ENCODE data around the gene RXFP1.
A peak's percentile ranks its signal among the peaks of the same experiment; 100 is the strongest.
"Not testable (repeated sequence)": the region's sequence is repeated elsewhere in the genome, so short reads cannot be mapped to it uniquely, and the experiment has no call there.

The RXFP1 gene

DNA sequence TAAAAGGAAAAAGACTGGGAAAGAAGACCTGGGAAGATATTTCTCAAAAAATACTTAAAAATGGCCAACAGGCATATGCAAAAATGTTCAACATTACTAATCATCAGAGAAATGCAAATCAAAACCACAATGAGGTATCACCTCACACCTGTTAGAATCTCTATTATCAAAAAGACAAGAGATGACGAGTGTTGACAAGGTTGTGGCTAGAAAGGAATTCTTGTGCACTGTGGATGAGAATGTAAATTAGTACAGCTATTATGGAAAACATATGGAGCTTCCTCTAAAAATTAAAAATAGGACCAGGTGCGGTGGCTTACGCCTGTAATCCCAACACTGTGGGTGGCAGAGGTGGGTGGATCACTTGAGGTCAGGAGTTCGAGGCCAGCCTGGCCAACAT lies 100.0 kb downstream of the RXFP1 start:
- DNase-seq: no peak

DNA sequence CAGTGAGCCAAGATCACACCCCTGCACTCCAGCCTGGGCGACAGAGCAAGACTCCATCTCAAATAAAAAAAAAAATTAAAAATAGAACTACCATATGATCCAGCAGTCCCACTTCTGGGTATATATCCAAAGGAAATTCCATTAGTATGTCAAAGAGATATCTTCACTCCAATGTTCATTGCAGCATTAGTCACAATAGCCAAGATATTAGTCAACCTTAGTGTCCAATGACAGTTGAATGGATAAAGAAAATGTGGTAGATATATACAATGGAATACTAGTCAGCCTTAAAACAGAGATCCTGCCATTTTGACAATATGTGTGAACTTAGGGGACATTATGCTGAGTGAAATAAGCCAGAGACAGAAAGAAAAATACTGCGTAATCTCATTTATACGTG lies 100.6 kb downstream of the RXFP1 start:
- no peak for DNase-seq

DNA sequence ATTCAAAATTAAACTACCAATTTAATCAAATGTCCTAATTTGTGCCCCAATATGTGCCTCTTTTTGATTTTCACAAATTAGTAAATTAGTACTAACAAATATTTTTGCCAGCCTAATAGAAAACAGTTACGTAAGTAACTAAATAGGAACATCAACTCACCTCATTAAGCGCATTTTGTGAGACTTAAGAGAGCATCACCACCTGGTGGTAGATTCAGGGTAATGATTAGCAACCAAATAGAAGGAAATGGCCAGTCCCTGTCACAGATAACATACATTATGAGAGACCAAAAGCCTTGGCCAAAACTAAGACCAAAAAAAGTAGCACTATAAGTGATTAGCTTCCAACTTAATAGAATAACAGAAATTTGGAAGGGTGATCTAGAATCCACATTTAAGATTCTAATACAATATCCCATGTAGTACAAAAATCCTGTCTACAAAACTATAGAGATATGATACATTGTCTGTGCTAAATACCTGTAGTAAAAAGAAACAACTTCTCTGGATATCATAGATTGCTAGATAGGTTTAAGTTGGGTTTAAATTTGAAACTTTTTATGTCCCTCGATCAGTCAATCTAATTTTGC lies 103.3 kb downstream of the RXFP1 start:
- DNase-seq: no peak

DNA sequence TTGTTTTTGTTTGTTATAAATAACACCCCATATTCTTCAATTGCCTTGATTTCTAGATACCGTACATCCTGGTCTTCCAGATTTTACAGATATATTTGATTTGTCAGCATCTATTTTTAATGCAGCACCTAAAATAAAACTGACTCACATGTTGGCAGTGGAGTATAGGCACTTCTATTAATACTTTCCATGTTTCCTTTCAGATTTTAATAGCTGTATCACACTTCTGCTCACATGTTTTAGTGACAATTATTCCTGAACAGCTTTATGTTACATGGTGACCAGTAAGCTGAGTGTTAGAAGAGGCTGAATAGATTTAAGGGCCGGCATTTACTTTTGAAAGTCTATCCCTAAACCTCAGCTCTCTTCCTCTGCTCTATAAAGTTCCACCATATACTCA lies 103.9 kb downstream of the RXFP1 start:
- no peak for DNase-seq

DNA sequence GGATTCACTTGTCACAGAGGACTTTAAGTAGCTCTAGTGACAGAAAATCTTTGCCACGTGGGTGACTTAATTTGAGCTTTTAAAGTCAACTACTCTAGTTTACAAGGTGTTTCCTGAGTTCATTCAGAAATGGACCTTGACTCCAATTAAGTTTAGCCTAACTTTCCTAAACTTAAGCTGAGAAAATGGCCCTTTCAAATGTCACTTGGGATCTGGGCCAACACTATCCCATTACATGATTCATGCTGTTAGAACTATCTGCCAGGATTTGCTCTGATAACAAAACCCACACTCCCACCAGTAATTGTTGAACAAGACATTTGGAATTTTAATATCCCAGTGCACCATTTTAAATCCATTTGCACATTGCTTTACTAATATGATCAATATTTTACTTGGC lies 109.2 kb downstream of the RXFP1 start:
- no peak for DNase-seq

DNA sequence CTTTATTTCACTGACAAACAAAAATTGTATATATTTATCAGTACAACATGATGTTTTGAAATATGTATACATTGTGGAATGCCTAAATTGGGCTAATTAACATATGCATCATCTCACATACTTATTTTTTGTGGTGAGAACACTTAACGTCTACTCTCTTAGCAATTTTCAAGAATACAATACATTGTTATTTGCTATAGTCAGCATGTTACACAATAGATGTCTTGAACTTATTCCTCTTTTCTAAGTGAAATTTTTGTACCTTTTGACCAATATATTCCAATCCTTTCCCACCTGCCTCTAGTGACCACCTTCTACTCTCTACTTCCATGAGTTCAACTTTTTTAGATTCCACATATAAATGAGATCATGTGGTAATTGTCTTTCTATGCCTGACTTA lies 114.9 kb downstream of the RXFP1 start:
- DNase-seq: no peak

DNA sequence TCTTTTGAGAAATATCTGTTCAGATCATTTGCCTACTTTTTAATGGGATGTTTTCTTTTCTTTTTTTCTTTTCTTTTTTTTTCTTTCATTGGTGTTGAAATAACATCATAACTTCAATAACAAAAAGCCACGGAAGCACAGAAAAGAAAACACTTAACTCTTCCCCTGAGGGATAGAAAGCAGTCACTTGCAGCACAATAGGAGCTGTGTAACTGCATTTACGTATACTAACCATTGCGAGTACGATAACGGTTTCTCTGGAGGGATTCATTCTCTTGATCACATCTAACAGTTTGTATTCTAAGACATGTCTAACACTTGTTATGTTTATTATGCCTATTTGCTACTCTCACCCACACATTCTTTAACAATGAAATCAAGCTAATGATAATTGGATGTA lies 122.7 kb downstream of the RXFP1 start:
- no peak for DNase-seq

DNA sequence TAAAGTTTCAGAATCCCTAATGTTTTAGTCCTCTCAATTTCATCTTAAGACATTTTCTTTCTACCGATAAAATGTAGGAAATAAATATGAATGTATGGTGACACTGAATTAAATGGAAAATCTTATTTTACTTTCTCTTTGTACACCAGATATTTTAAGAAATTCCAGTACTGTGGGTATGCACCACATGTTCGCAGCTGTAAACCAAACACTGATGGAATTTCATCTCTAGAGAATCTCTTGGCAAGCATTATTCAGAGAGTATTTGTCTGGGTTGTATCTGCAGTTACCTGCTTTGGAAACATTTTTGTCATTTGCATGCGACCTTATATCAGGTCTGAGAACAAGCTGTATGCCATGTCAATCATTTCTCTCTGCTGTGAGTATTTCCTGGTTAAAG lies 123.1 kb downstream of the RXFP1 start:
- no peak for DNase-seq

DNA sequence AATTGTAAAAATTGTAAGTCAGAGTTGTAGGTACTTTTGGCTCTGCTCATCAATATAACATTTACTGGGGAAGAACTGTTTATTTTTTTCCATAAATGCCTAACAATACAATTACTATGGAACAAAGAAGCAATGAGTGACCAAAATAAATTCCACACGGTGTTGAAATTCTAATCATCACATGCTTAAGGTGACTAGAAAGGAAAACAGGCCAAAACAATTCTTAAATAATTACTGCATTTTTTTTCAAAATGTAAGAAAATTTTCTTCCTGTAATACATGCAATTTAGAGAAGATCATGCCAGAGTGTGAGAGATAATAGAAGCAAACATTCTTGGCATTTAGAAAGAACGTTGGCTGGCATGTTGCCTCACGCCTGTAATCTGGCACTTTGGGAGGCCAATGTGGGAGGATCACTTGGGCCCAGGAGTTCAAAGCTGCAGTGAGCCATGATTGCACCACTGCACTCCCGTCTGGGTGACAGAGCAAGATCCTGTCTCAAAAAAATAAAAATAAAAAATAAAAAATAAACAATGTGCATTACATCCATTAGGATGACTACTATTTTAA lies 127.5 kb downstream of the RXFP1 start:
- no peak for DNase-seq

DNA sequence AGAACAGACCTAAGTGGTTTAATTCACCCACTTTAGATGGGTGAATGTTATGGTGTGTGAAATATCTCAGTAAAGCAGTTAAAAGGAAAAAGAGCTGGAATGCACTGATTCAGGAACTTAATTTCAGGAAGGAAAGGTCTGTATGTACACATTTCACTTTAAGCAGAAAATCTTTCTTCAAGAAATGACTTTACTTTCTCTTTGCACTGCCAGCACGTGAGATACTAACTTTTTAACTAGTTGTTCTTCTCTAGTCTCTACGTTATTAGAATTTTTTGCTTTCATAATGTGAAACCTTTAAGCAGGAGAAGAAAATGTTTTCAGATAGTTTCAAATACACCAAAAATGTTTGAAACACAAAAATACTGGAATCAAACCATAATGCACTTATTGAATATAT lies 131.2 kb downstream of the RXFP1 start:
- DNase-seq: no peak

DNA sequence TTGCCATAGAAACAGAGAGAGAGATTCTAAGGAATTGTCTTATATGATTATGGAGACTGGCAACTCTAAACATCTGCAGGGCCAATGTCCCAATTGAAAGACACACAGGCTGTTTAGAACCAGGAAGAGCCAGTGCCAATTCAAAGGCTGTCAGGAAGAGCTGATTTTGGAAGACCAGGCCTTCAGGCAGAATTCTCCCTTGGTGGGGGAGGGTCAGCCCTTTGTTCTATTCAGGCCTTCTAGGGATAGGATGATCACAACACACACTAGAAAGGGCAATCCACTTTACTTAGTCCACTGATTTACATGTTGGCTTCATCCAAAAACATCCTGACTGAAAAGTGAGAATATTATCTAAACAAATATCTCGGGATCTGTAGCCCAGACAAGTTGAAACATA lies 134.8 kb downstream of the RXFP1 start:
- no peak for DNase-seq

DNA sequence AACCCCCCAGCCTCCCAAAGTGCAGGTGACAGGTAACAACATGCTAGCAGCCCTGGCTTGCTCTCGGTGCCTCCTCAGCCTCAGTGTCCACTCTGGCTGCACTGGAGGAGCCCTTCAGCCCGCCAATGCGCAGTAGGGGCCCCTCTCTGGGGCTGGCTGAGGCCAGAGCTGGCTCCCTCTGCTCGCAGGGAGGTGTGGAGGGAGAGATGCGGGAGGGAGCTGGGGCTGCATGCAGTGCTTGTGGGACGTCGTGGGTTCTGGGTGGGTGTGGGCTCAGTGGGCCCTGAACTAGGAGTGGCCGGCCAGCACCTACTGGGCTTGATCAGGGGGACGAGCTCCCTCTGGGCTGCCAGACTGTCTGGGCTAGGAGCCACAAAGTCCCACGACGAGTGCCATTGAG lies 135.6 kb downstream of the RXFP1 start:
- DNase-seq: no peak

DNA sequence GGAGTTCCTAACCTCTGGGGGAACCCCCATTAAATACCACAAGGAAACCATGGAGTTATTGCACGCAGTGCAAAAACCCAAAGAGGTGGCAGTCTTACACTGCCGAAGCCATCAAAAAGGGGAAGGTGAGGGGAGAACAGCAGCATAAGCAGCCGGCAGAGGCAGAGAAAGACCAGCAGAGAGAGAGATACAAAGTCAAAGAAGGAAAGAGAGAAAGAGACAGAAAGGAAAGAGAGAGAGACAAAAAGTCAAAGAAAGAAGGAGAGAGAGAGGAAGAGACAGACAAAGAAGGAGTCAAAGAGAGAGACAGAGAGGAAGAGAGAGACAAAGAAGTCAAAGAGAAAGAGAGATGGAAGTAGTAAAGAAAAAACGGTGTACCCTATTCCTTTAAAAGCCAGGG lies 141.6 kb downstream of the RXFP1 start:
- DNase-seq: not testable (repeated sequence)

DNA sequence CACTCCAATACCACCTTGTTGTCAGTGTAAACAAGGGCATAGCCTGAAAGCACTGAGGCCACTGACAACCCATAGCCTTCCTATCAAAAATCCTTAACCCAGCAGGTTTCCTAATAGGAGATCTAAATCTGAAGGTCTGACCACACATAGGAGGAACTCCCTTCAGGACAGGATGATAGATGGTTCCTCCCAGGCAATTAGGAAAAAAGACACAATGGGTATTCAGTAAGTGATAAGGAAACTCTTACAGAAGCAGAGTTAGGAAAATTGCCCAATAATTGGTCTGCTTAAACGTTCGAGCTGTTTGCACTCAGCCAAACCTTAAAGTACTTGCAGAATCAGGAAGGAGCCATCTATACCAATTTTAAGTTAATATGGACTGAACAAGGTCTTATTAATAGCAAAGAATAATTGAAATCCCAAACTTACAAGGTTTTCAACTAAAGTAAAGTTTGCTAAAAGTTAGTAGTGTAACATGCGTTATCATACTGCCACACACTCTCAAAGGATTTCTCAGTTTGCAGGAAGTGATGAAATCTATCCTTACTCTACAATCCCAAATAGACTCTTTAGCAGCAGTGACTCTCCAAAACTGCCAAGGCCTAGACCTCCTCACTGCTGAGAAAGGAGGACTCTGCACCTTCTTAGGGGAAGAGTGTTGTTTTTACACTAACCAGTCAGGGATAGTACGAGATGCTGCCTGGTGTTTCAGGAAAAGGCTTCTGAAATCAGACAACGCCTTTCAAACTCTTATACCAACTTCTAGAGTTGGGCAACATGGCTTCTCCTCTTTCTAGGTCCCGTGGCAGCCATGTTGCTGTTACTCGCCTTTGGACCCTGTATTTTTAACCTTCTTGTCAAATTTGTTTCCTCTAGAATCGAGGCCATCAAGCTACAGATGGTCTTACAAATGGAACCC lies 142.3 kb downstream of the RXFP1 start:
- not testable (repeated sequence) for DNase-seq

DNA sequence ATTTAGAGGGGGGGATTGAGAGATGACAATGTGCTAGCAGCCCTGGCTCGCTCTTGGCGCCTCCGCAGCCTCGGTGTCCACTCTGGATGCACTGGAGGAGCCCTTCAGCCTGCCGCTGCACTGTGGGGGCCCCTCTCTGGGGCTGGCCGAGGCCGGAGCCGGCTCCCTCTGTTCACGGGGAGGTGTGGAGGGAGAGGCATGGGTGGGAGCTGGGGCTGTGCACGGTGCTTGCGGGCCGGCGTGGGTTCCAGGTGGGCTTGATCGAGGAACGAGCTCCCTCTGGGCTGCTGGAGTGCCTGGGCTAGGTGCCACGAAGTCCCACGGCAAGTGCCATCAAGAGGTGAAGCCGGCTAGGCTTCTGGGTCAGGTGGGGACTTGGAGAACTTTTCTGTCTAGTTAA lies 143.1 kb downstream of the RXFP1 start:
- DNase-seq: no peak

DNA sequence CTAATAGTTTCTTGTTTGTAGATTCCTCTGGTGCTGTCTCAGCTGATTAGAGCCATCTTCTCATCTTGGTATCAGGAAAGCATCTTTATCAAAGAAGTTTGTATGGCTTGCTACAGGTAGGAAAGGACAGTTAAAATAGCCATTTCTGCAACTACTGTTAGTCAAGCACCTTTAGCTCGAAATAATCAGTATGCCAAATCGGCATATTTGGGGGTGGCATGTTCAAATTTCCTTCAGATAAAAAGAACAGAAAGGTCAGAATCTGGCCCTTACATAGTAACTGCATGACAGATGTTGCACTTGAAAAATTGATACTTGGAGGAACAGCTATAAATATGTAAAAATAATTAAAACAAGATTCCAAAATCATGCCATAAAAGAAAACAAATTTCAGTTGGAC lies 145.2 kb downstream of the RXFP1 start:
- DNase-seq: no peak

DNA sequence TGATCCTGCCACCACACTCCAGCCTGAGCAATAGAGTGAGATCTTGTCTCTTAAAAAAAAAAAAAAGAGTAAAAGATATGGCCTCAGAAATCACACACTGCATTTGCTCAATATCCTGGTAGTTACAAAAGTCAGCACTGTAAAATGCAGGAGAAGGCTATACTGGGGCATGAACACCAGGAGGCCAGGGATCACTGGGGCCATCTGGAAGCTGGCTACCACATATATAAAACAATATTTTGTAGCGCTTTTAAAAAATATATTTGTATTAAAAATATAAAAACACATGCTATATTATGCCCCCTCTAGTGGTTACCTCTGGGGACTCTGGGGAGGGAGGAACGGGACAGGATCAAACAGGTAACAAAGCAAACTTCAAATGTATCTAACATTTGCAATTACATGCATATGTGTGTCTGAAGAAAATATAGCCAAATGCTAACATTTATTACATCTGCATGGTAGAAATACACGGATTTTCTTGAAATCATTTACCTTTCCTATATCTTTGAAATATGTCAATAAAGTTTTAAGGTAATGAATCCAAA lies 146.0 kb downstream of the RXFP1 start:
- peak; percentile 18 for DNase-seq

DNA sequence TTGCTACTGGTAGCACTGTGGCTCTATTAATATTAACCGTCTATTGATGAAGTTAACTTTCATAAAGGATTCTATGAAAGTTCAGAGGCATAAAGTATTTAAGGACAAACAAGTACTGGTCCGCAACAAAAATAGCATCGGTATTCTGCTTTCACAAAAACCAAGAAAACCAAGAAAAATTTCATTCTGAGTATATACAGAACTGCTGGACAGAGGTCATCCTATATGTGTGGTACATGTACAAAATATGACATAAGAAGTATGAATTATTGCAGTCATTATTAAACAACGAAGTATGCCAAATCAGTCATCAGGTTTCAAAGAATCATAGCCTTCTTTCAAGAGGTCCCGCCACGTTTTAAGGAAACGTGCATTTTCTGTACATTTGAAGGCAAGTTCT lies 147.6 kb downstream of the RXFP1 start:
- no peak for DNase-seq

DNA sequence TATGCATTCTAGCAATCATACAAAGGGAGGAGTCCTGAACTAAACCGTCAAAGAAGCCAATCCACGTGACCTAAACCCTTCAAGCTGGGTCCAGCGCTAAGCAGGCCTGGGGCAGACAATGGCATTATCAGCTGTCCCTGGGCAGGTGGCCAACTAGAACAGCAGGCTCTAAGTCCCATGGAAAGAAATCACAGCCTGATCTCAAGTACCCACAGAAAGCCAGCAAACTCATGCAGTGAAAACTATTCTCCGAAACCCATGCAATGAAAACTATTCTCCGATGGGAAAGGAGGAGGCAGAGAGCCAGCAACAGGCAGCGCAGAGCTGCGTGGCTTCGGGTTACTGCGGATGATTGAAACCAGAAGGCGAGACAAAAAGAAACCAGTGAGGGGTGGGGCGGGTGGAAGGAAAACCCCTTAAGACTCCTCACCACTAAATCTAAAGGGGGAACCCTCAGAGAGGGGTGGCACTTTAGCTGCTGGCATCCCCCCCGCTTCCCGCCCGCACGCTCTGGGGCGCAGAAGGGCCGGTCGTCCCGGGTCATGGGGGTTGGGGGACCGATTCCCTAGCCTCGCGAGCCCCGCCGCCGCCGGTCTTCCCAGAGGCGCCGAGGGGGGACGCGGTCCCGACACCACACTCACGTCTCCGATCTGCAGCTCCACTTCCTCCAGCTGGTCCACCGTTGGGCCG lies 149.4 kb downstream of the RXFP1 start:
- DNase-seq: peak; percentile 45

DNA sequence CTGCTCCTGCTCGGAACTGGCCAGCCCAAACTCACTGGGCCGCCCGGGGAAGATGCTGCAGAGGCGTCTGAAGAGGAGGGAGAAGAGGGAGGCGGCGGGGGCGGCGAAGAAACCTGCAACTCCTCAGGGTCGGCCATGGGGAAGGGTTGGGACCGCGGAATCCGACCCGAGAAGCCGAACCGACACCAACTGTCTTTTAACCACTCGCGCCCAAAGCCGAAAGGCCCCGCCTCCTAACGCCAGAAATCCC lies 149.9 kb downstream of the RXFP1 start, which contains the start of gene C4orf46:
TSS of gene C4orf46 (minus strand) at position 223 of the 250 bp plus-strand sequence. CDS start at position 137, 86 bp downstream.
- no peak for DNase-seq

DNA sequence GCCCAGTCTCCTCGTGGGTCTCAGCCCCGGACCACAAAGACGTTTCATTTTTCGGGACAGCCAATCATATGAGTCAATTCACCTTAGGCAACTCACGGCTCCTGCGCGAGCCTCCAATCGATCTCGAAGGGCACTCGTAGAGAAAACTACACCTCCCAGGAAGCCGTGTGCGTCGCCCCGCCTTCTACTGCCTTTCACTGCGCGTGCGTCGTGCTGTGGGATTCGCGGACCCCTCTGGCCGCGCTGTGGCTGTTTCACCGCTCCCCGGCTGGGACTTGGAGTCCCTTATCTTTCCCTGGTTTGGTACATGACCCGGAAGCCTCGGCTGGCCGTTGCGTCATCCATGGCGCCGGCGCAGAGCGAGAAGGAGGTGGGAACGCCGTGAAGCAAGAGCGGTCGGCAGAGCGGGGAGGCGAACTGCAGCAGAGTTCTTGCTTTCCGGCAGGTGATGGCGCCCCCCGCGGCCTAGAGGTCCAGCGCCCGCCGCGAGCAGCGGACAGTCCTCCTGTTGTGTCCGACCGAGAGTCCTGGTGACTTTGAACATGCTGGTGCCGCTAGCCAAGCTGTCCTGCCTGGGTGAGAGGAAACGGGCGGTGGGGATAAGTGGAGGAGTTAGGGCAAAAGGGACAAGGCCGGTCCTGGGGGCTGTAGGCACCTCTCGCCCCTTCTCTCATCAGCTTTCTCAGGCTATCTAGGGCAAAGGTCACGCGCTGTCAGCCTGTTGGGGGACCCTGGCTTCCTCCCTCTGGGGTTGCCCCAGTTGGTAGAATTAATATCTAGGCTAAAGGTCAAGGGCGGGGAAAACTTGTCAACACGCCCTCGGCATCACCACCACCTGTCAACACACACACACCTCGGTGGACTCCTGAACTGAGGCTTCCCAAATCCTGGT lies 150.5 kb downstream of the RXFP1 start, which contains the start of gene ETFDH:
TSS of gene ETFDH (plus strand) at position 382 of the 892 bp plus-strand sequence. CDS start at position 543, 161 bp downstream.
- DNase-seq: peak; percentile 98

DNA sequence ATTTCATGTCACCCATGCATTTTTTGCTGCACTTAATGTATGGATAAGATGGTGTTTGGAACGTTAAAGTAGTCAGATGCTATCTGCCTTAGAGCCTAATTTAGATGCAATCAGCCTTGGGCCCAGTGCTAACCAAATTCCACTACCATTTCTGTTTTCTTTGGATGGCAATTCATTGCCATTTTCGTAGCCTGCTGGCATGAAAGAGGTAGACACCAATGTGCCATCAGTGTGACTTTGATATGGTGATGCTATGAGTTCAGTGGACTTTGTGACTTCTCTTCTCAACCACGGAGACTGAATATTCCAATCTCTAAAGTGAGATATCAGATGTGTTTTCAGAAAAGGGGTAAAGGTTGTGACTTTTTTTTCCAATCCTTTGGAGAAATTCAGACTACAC lies 152.0 kb downstream of the RXFP1 start:
- DNase-seq: no peak
